GM06990 (cell line): ENCODE data around the gene HMGN4.
"Not testable (repeated sequence)": the region's sequence is repeated elsewhere in the genome, so short reads cannot be mapped to it uniquely, and the experiment has no call there.

Source experiments
- DNase-seq: peaks from one replicate; pipeline ENCODE4 v3.0.0-alpha.2; 2011; ENCODE audit not compliant: insufficient read length; ENCODE audit errors: extremely low read depth
- H3K27me3 ChIP-seq: replicated peaks from 2 replicates; pipeline ENCODE4 v1.6.0; 2011; ENCODE audit warnings: low read length; ENCODE audit not compliant: control insufficient read depth, insufficient read depth
- H3K36me3 ChIP-seq: 2 replicates; pipeline ENCODE4 v1.5.1; 2011; ENCODE audit warnings: low read length; ENCODE audit not compliant: control insufficient read depth, insufficient read depth
- H3K4me3 ChIP-seq: replicated peaks from 2 replicates; pipeline ENCODE4 v1.5.1; 2011; ENCODE audit warnings: low read depth, mild to moderate bottlenecking, control low read depth, low read length
- TF ChIP-seq, protein P1 (sequence below): IDR thresholded peaks from 2 replicates; pipeline ENCODE4 v1.5.1; 2011; ENCODE audit warnings: low read length, control low read depth, mild to moderate bottlenecking, inconsistent platforms; ENCODE audit not compliant: insufficient read depth, poor library complexity, severe bottlenecking

HMGN4 gene

DNA sequence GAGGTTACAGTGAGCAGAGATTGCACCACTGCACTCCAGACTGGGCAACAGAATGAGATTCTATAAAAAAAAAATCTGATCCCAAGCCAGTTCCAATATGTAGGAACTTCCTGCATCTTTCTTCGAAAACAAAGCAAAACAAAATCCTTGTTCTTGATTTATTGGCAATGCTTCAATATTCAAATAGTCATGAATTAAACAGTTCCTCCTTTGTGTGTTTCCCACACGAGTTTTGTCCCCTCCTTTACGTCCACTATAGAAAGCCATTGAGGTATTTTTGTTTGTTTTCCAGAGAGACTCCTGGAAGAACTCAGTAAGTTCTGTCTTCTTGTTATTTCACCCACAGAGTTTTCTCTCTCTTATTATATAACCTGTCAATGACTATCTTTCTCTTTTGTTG lies 30.5 kb upstream of the HMGN4 start:
- DNase-seq: no peak
- no peaks in the 10 kb centered on the region for H3K36me3 ChIP-seq
- H3K4me3 ChIP-seq: no peak overlapping the region
- H3K27me3 ChIP-seq: no peaks in the 10 kb centered on the region
- TF ChIP-seq, protein P1, sequence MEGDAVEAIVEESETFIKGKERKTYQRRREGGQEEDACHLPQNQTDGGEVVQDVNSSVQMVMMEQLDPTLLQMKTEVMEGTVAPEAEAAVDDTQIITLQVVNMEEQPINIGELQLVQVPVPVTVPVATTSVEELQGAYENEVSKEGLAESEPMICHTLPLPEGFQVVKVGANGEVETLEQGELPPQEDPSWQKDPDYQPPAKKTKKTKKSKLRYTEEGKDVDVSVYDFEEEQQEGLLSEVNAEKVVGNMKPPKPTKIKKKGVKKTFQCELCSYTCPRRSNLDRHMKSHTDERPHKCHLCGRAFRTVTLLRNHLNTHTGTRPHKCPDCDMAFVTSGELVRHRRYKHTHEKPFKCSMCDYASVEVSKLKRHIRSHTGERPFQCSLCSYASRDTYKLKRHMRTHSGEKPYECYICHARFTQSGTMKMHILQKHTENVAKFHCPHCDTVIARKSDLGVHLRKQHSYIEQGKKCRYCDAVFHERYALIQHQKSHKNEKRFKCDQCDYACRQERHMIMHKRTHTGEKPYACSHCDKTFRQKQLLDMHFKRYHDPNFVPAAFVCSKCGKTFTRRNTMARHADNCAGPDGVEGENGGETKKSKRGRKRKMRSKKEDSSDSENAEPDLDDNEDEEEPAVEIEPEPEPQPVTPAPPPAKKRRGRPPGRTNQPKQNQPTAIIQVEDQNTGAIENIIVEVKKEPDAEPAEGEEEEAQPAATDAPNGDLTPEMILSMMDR: no peak

DNA sequence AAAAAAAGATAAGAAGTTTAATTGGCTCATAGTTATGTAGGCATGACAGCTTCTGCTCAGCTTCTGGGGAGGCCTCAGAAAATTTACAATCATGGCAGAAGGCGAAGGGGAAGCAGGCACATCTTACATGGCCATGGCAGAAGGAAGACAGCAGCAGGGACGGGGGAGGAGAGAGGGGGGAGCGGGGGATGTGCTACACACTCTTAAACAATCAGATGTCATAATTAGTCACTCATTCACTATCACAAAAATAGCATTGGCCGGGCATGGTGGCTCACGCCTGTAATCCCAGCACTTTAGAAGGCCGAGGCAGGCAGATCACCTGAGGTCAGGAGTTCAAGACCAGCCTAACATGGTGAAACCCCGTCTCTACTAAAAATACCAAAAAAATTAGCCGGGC lies 27.1 kb upstream of the HMGN4 start:
- H3K4me3 ChIP-seq, H3K27me3 ChIP-seq, H3K36me3 ChIP-seq, DNase-seq: not testable (repeated sequence)

DNA sequence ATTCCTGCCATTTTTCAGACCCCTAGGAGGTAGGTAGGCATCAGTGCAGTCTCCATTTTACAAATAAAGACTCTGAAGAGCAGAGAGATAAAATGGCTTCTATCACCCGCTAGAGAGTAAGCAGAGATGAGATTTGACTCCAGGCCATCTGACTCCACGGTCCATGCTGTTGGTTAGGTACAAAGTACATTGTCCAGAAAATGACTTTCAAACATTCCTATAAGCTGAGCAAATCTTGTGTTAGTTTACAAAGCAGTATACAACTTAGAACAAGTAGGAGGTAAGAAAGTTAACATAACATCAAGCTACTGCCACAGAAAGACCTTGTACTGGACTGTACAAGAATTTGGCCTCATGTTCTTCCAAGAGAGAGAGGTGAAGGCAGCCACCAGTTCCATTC lies 23.2 kb upstream of the HMGN4 start:
- no peaks in the 10 kb centered on the region for H3K36me3 ChIP-seq
- no peak overlapping the region for H3K4me3 ChIP-seq
- TF ChIP-seq, protein P1: no peak
- no peak for DNase-seq
- no peaks in the 10 kb centered on the region for H3K27me3 ChIP-seq

DNA sequence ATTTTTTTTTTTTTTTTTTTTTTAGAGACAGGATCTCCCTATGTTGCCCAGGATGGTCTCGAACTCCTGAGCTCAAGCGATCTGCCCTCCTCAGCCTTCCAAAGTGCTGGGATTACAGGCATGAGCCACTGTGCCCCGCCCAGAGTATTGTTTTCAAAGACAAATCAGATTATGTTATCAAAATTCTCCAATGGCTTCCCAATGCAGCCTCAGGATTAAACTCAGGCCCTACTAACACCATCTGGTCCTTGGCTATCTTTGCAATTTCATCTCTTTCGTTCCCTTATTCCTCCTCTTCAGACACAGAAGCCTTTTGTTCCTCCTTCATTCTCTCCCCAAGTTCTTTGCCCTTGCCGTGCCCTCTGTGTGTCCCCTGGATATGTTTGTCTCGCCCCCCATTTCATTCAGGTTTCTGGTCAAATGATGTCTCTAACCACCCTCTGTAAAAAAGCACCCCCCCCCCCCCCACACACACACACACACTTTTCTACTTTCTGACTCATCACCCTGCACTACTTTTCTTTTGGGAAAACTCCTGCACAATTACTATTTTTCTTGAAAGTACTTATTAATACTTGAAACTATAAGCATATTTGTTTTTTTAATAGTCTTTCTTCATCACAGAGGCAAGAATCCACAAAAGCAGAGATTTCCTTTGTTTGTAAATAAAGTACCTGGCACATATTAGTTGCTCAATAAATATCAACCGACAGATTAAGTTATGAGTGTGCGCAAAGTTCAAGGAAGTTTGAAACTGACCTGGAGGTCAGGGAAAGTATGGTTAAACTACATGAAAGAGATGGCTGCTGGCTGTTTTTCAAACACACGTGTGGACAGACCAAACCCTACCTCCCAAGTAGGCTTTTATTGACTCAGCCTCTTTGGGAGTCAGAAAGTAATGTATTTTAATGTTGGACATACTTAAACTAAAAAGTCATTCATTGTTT lies 21.4 kb upstream of the HMGN4 start:
- TF ChIP-seq, protein P1: no peak
- Histone ChIP-seq H3K4me3 (no peak overlapping the region), H3K36me3 (no peaks in the 10 kb centered on the region), H3K27me3 (no peaks in the 10 kb centered on the region)
- no peak for DNase-seq

DNA sequence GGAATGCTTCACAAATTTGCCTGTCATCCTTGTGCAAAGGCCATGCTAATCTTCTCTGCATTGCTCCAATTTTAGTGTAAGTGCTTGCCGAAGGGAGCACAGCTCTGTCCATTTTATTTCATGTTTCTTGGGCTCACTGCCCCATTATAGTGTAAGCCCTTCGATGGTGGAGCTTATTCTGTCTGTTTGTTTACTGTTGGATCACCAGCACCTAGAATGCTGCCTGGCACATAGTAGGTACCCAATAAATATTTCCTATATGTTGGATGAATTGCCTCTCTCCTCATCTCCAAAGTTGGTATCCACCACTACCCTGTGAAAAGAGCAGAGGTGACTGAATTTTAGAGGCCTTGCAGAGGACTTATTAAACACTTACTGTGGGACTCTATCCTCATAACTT lies 18.8 kb upstream of the HMGN4 start:
- TF ChIP-seq, protein P1: no peak
- Histone ChIP-seq H3K36me3 (no peaks in the 10 kb centered on the region), H3K4me3 (no peak overlapping the region), H3K27me3 (no peaks in the 10 kb centered on the region)
- no peak for DNase-seq

DNA sequence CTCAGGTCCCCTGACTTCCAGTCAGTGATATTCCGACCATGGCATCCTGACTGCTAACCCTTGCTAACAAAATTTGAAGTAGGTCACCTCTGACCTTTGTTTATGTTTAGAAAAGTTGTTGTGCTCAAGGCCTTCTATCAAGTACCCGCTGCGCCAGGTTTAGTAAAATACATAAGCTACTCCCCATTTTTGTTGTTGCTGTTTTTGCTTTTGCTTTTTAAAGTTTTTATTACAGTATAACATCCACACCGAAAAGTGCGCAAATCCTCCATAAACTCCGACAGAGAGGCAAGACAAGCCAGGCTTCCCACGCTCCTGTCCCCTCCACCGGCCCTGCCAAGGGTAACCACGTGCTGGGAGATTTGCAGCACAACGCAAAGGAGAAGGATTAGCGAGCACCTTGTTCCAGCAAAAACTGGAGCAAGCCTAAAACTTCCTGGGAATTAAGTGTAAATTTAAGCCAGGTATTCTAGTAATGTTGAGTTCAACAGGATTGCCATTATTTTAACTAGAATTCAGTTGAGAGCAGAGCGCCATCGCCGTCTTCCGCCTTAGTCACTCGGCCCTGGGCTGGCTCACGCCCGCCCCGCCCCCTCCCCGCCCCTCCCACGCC lies 17.8 kb upstream of the HMGN4 start:
- Histone ChIP-seq H3K27me3 (no peaks in the 10 kb centered on the region), H3K4me3 (peak overlapping the region; percentile 55), H3K36me3 (no peaks in the 10 kb centered on the region)
- DNase-seq: no peak
- TF ChIP-seq, protein P1: no peak
